ENCODE data around the gene IDH3G.

GRCh38 chrX:153800746-153801145 is 6.6 kb upstream of the IDH3G start:
- TF ChIP-seq CTCF (IDR thresholded peaks at IDR 0.05 in 8 of 11, conservative IDR thresholded peaks at IDR 0.05 in 3 of 11) (no peak), POLR2AphosphoS5 (IDR thresholded peaks at IDR 0.05) (no peak)

All from spleen (tissue), 7 donors.